Progenitor cell of endocrine pancreas (in vitro differentiated cells): ENCODE measurements around the gene FEM1B. TPM values are rescaled to one million over a fixed set of nuclear protein-coding genes. Genes with fewer than 3 reads are reported as not detected.
"Not testable (repeated sequence)": the region's sequence is repeated elsewhere in the genome, so short reads cannot be mapped to it uniquely, and the experiment has no call there.

Source experiments
- DNase-seq: peaks from one replicate; pipeline ENCODE4 v3.0.0; 2021; ENCODE audit warnings: low spot score; ENCODE audit not compliant: unreplicated experiment
- H3K27ac Mint-ChIP-seq: 2 replicates; pipeline ENCODE4 v1.8.0; 2021; ENCODE audit warnings: mild to moderate bottlenecking, moderate library complexity, mixed read lengths
- H3K27me3 Mint-ChIP-seq: 2 replicates; pipeline ENCODE4 v1.8.0; 2021; ENCODE audit warnings: mixed read lengths
- H3K36me3 Mint-ChIP-seq: 2 replicates; pipeline ENCODE4 v1.8.0; 2022; ENCODE audit warnings: mixed read lengths; ENCODE audit not compliant: insufficient read depth
- H3K4me1 Mint-ChIP-seq: 2 replicates; pipeline ENCODE4 v1.8.0; 2021; ENCODE audit warnings: low read depth, mixed read lengths
- H3K4me3 Mint-ChIP-seq: 2 replicates; pipeline ENCODE4 v1.8.0; 2021; ENCODE audit warnings: low read depth, mild to moderate bottlenecking, moderate library complexity, mixed read lengths
- H3K9me3 Mint-ChIP-seq: 2 replicates; pipeline ENCODE4 v1.8.0; 2021; ENCODE audit warnings: low read depth, mixed read lengths
- CTCF ChIP-seq: fragments of 200-600 bp; sonication (generic); IDR thresholded peaks from one replicate; pipeline ENCODE4 v1.5.0; 2021; ENCODE audit warnings: antibody characterized with exemption, mild to moderate bottlenecking; ENCODE audit not compliant: unreplicated experiment
- total RNA-seq: library from RNA; stranded (reverse); gene quantifications from 2 replicates; pipeline ENCODE4 v1.2.1, GENCODE V29; 2021

Gene FEM1B
- total RNA-seq, 1 donor from 2014 or later = 45.9 TPM

- peak overlapping the region; percentile 93 for H3K4me3 Mint-ChIP-seq
- H3K9me3 Mint-ChIP-seq = no peaks in the 10 kb centered on the region
- TF ChIP-seq CTCF = no peak
- H3K36me3 Mint-ChIP-seq = no peaks in the 10 kb centered on the region
- peaks cover 16% of the 10 kb centered on the region for H3K27me3 Mint-ChIP-seq
- DNase-seq = no peak
- H3K4me1 Mint-ChIP-seq = peaks cover 17% of the 10 kb centered on the region
- H3K27ac Mint-ChIP-seq = peak overlapping the region; percentile 93
These were observed 47.1 kb upstream of the FEM1B start for GRCh38 chr15:68230157-68231100.

- DNase-seq = no peak
- H3K4me1 Mint-ChIP-seq = peaks cover 17% of the 10 kb centered on the region
- no peak for TF ChIP-seq CTCF
- H3K27me3 Mint-ChIP-seq = peaks cover 16% of the 10 kb centered on the region
- H3K36me3 Mint-ChIP-seq = no peaks in the 10 kb centered on the region
- no peaks in the 10 kb centered on the region for H3K9me3 Mint-ChIP-seq
- no peak overlapping the region for H3K27ac Mint-ChIP-seq
- H3K4me3 Mint-ChIP-seq = peak overlapping the region; percentile 53
These were observed 46.3 kb upstream of the FEM1B start for GRCh38 chr15:68231102-68231818.

GRCh38 chr15:68232449-68232848, 45.1 kb upstream of the FEM1B start:
- no peak overlapping the region for H3K27ac Mint-ChIP-seq
- H3K9me3 Mint-ChIP-seq = peaks cover 1% of the 10 kb centered on the region
- peaks cover 17% of the 10 kb centered on the region for H3K4me1 Mint-ChIP-seq
- no peaks in the 10 kb centered on the region for H3K36me3 Mint-ChIP-seq
- H3K4me3 Mint-ChIP-seq = no peak overlapping the region
- no peak for DNase-seq
- no peak for TF ChIP-seq CTCF
- H3K27me3 Mint-ChIP-seq = peaks cover 16% of the 10 kb centered on the region

GRCh38 chr15:68232937-68233336, 44.6 kb upstream of the FEM1B start:
- Mint-ChIP-seq H3K9me3 (peaks cover 3% of the 10 kb centered on the region), H3K27me3 (peaks cover 16% of the 10 kb centered on the region), H3K27ac (no peak overlapping the region), H3K36me3 (no peaks in the 10 kb centered on the region), H3K4me1 (peaks cover 17% of the 10 kb centered on the region), H3K4me3 (no peak overlapping the region)
- TF ChIP-seq CTCF = no peak
- DNase-seq = no peak

GRCh38 chr15:68234060-68234459, 43.5 kb upstream of the FEM1B start:
- DNase-seq = no peak
- H3K36me3 Mint-ChIP-seq = no peaks in the 10 kb centered on the region
- H3K27me3 Mint-ChIP-seq = peaks cover 16% of the 10 kb centered on the region
- no peak overlapping the region for H3K27ac Mint-ChIP-seq
- H3K4me1 Mint-ChIP-seq = peaks cover 8% of the 10 kb centered on the region
- no peak for TF ChIP-seq CTCF
- no peak overlapping the region for H3K4me3 Mint-ChIP-seq
- peaks cover 3% of the 10 kb centered on the region for H3K9me3 Mint-ChIP-seq

GRCh38 chr15:68234520-68234919, 43.0 kb upstream of the FEM1B start:
- not testable (repeated sequence) for H3K4me3 Mint-ChIP-seq, H3K9me3 Mint-ChIP-seq

More at GRCh38 chr15:68234520-68234919, 43.0 kb upstream of the FEM1B start:
- not testable (repeated sequence) for H3K27ac Mint-ChIP-seq, H3K36me3 Mint-ChIP-seq, H3K4me1 Mint-ChIP-seq, DNase-seq
- peaks cover 16% of the 10 kb centered on the region for H3K27me3 Mint-ChIP-seq
